Liver (tissue), 9 donors: Measurements from ENCODE around the gene REPS2. TPM values are rescaled to one million over a fixed set of nuclear protein-coding genes. Genes with fewer than 3 reads are reported as not detected.

ENCODE experiments used
- DNase-seq: peaks from one replicate; pipeline ENCODE4 v3.0.0-alpha.2; 2017; ENCODE audit warnings: low spot score
- H3K27ac ChIP-seq, 2 donors: one replicate each; pipeline ENCODE4 v1.7.0; 2013; ENCODE audit warnings: inconsistent platforms in 2 of 2, low read length in 2 of 2, control low read depth in 1 of 2, low read depth in 1 of 2, mild to moderate bottlenecking in 1 of 2
- H3K27me3 ChIP-seq, 4 donors: one replicate each; pipeline versions ENCODE4 v1.6.1 to v1.7.0; 2013; ENCODE audit warnings: low read length in 3 of 4, inconsistent platforms in 1 of 4, mild to moderate bottlenecking in 1 of 4, moderate library complexity in 1 of 4; ENCODE audit not compliant: control insufficient read depth in 4 of 4, insufficient read depth in 4 of 4
- H3K36me3 ChIP-seq, 4 donors: one replicate each; pipeline versions ENCODE4 v1.6.1 to v1.7.0; 2013; ENCODE audit warnings: low read length in 3 of 4, mild to moderate bottlenecking in 3 of 4, low read depth in 1 of 4, moderate library complexity in 1 of 4; ENCODE audit not compliant: control insufficient read depth in 4 of 4, insufficient read depth in 3 of 4
- H3K4me1 ChIP-seq, 4 donors: one replicate each; pipeline versions ENCODE4 v1.6.1 to v1.7.0; 2013; ENCODE audit warnings: low read length in 3 of 4, mild to moderate bottlenecking in 3 of 4, moderate library complexity in 1 of 4; ENCODE audit not compliant: control insufficient read depth in 4 of 4, insufficient read depth in 4 of 4
- H3K4me3 ChIP-seq, 3 donors: one replicate each; pipeline versions ENCODE4 v1.6.1 to v1.7.0; 2013; ENCODE audit warnings: low read length in 3 of 3, control low read depth in 1 of 3, low read depth in 1 of 3, mild to moderate bottlenecking in 1 of 3
- H3K9ac ChIP-seq, 2 donors: one replicate each; pipeline ENCODE4 v1.7.0; 2013; ENCODE audit warnings: low read length in 2 of 2, mild to moderate bottlenecking in 2 of 2, moderate library complexity in 2 of 2, control low read depth in 1 of 2, low read depth in 1 of 2
- H3K9me3 ChIP-seq, 4 donors: one replicate each; pipeline versions ENCODE4 v1.6.1 to v1.7.0; 2013; ENCODE audit warnings: low read length in 3 of 4; ENCODE audit not compliant: control insufficient read depth in 4 of 4
- ATF3 ChIP-seq: IDR thresholded peaks from 2 replicates; pipeline ENCODE4 v1.6.1; 2016; ENCODE audit warnings: antibody characterized with exemption
- CTCF ChIP-seq: fragments of 150-350 bp; IDR thresholded peaks from 2 replicates; pipeline ENCODE4 v1.5.1; 2017; ENCODE audit warnings: improper control_type of control experiment, low read depth, low read length; ENCODE audit not compliant: missing input control
- GABPA ChIP-seq, 2 donors: IDR thresholded peaks in 1 of 2; conservative IDR thresholded peaks in 1 of 2; 2 replicates each; pipeline ENCODE4 v1.6.1; 2016; ENCODE audit warnings: antibody characterized with exemption in 2 of 2, mild to moderate bottlenecking in 1 of 2, moderate library complexity in 1 of 2
- HNF4A ChIP-seq, 2 donors: conservative IDR thresholded peaks; 2 replicates each; pipeline ENCODE4 v1.6.1; 2016; ENCODE audit warnings: antibody characterized with exemption in 2 of 2, mild to moderate bottlenecking in 2 of 2
- JUND ChIP-seq, 2 donors: IDR thresholded peaks; 2 replicates each; pipeline ENCODE4 v1.6.1; 2016; ENCODE audit warnings: antibody characterized with exemption in 2 of 2
- MAX ChIP-seq: IDR thresholded peaks from 2 replicates; pipeline ENCODE4 v1.6.1; 2016; ENCODE audit warnings: antibody characterized with exemption
- NR2F2 ChIP-seq: IDR thresholded peaks from 2 replicates; pipeline ENCODE4 v1.6.1; 2016; ENCODE audit warnings: antibody characterized with exemption
- REST ChIP-seq: IDR thresholded peaks from 2 replicates; pipeline ENCODE4 v1.6.1; 2016; ENCODE audit warnings: antibody characterized with exemption, mild to moderate bottlenecking
- RXRA ChIP-seq, 2 donors: IDR thresholded peaks; 2 replicates each; pipeline ENCODE4 v1.6.1; 2017 to 2018; ENCODE audit warnings: antibody characterized with exemption in 2 of 2, mild to moderate bottlenecking in 1 of 2
- SP1 ChIP-seq: IDR thresholded peaks from 2 replicates; pipeline ENCODE4 v1.6.1; 2018; ENCODE audit warnings: antibody characterized with exemption, mild to moderate bottlenecking
- TAF1 ChIP-seq: conservative IDR thresholded peaks from 2 replicates; pipeline ENCODE4 v1.6.1; 2016; ENCODE audit warnings: antibody characterized with exemption, mild to moderate bottlenecking
- YY1 ChIP-seq: IDR thresholded peaks from 2 replicates; pipeline ENCODE4 v1.6.1; 2016; ENCODE audit warnings: antibody characterized with exemption, mild to moderate bottlenecking
- ZBTB33 ChIP-seq: IDR thresholded peaks from 2 replicates; pipeline ENCODE4 v1.6.1; 2016; ENCODE audit warnings: antibody characterized with exemption
- WGBS: extraction: QIAGEN DNeasy Blood & Tissue Kit; methylation state at CpG from one replicate; pipeline ENCODE4 v1.1.7; 2013; 5-methylcytosine and 5-hydroxymethylcytosine counted together
- polyA plus RNA-seq, 2 donors: library from polyadenylated mRNA; stranded (reverse) in 1 of 2; unstranded in 1 of 2; fragments of 200-250 nt in 1 of 2; fragments of >200 nt in 1 of 2; fragmentation: Nextera tagmentation in 1 of 2; extraction: Ambion mirVana in 1 of 2; gene quantifications; one replicate each; pipeline versions ENCODE4 v1.2.1 to v1.2.3, GENCODE V29; 2013 to 2015
- total RNA-seq, 2 donors: library from RNA; depleted of rRNA; stranded (reverse); fragments of >200 nt; gene quantifications; one replicate each; pipeline ENCODE4 v1.2.3, GENCODE V29; 2014
- donor health status: healthy.
- donor health status: healthy.
- donor health status: healthy.
- donor health status: healthy.
- donor health status: healthy.

REPS2 gene
- total and polyA plus RNA-seq, 4 donors: 3.5 to 10.7 (median 6.2) TPM

- Histone ChIP-seq H3K27me3 (no peaks in the 10 kb centered on the region), H3K27ac (no peak overlapping the region), H3K4me1 (peaks cover 0 to 2% (median 2%) of the 10 kb centered on the region in 4 donors), H3K9ac (no peak overlapping the region), H3K36me3 (peaks cover 0 to 2% (median 0%) of the 10 kb centered on the region in 4 donors), H3K9me3 (no peaks in the 10 kb centered on the region), H3K4me3 (no peak overlapping the region)
- WGBS: 69% methylated on average over 2 of the region's 2 CpGs
- DNase-seq: no peak
- TF ChIP-seq CTCF (no peak), MAX (no peak), SP1 (no peak), REST (no peak)
Measured at GRCh38 chrX:17052793-17053192, 106.3 kb downstream of the REPS2 start.

GRCh38 chrX:17053502-17053901 is 107.0 kb downstream of the REPS2 start:
- TF ChIP-seq ATF3: no peak
- TF ChIP-seq YY1: no peak
- TF ChIP-seq GABPA (IDR thresholded peaks at IDR 0.05 in 1 of 2, conservative IDR thresholded peaks at IDR 0.05 in 1 of 2): no peak
- TF ChIP-seq RXRA (IDR thresholded peaks at IDR 0.05): no peak
- TF ChIP-seq CTCF: no peak
- no peak for TF ChIP-seq JUND (IDR thresholded peaks at IDR 0.05)
- no peak for TF ChIP-seq HNF4A (conservative IDR thresholded peaks at IDR 0.05)
- TF ChIP-seq ZBTB33: no peak
- no peak for TF ChIP-seq REST
- TF ChIP-seq NR2F2: no peak
- no peak for TF ChIP-seq TAF1
- Histone ChIP-seq H3K27ac (no peak overlapping the region), H3K27me3 (no peaks in the 10 kb centered on the region), H3K36me3 (no peaks in the 10 kb centered on the region), H3K4me1 (peaks cover 0 to 2% (median 2%) of the 10 kb centered on the region in 4 donors), H3K4me3 (no peak overlapping the region), H3K9me3 (no peaks in the 10 kb centered on the region), H3K9ac (no peak overlapping the region)
- 77% methylated on average over 5 of the region's 5 CpGs for WGBS
- DNase-seq: no peak
